Heart right ventricle (tissue), 16 donors: ENCODE results near the gene SUSD3. TPM values are rescaled to one million over a fixed set of nuclear protein-coding genes. Genes with fewer than 3 reads are reported as not detected.
A peak's percentile ranks its signal among the peaks of the same experiment; 100 is the strongest.

Experiments used
- ATAC-seq, 8 donors: fragments of 200-7000 bp; cut with Tn5 transposase; one replicate each; pipeline ENCODE4 v1.9.1; 2020; ENCODE audit warnings: mild to moderate bottlenecking in 8 of 8, moderate library complexity in 8 of 8, moderate number of reproducible peaks in 1 of 8
- DNase-seq, 2 donors: peaks; one replicate each; pipeline ENCODE4 v3.0.0-alpha.2; 2020
- H3K27ac ChIP-seq, 10 donors: fragments of 200-600 bp; sonication (generic) in 2 of 10; one replicate each; pipeline versions ENCODE4 v1.5.0 to v1.8.0; 2020 to 2022; ENCODE audit warnings: mild to moderate bottlenecking in 3 of 10
- H3K27me3 ChIP-seq, 7 donors: fragments of 200-600 bp; one replicate each; pipeline ENCODE4 v1.8.0; 2021 to 2022; ENCODE audit warnings: mild to moderate bottlenecking in 2 of 7
- H3K36me3 ChIP-seq, 9 donors: fragments of 200-600 bp; sonication (generic) in 1 of 9; one replicate each; pipeline versions ENCODE4 v1.5.0 to v1.8.0; 2020 to 2022; ENCODE audit warnings: mild to moderate bottlenecking in 2 of 9
- H3K4me1 ChIP-seq, 9 donors: fragments of 200-600 bp; sonication (generic) in 1 of 9; one replicate each; pipeline versions ENCODE4 v1.5.0 to v1.8.0; 2020 to 2022; ENCODE audit warnings: mild to moderate bottlenecking in 4 of 9
- H3K4me3 ChIP-seq, 10 donors: fragments of 200-600 bp; sonication (generic) in 2 of 10; one replicate each; pipeline versions ENCODE4 v1.5.0 to v1.8.0; 2020 to 2022; ENCODE audit warnings: mild to moderate bottlenecking in 7 of 10, moderate library complexity in 2 of 10
- H3K9me3 ChIP-seq, 11 donors: fragments of 200-600 bp in 10 of 11; sonication (generic) in 2 of 11; one replicate each; pipeline versions ENCODE4 v1.5.0 to v1.8.0; 2013 to 2022; ENCODE audit warnings: mild to moderate bottlenecking in 2 of 11, control low read depth in 1 of 11, moderate library complexity in 1 of 11
- CTCF ChIP-seq, 9 donors: fragments of 200-600 bp; sonication (generic) in 2 of 9; IDR thresholded peaks; one replicate each; pipeline versions ENCODE4 v1.5.0 to v1.8.0; 2021 to 2022; ENCODE audit warnings: antibody characterized with exemption in 9 of 9, mild to moderate bottlenecking in 5 of 9, moderate library complexity in 1 of 9
- WGBS, 2 donors: extraction: QIAGEN DNeasy Blood & Tissue Kit; methylation state at CpG; one replicate each; pipeline ENCODE4 v1.1.7; 2013; ENCODE audit warnings: inconsistent platforms in 1 of 2; 5-methylcytosine and 5-hydroxymethylcytosine counted together
- intact Hi-C, 10 donors: fragments of 100-400 bp; cut with DNase I; formaldehyde crosslinking; loops; one replicate each; pipeline versions ENCODE4 v1.11.1 to v1.14.2; 2022
- polyA plus RNA-seq, 2 donors: library from polyadenylated mRNA; stranded (reverse); fragments of 200-250 nt; gene quantifications; one replicate each; pipeline ENCODE4 v1.2.3, GENCODE V29; 2013
- total RNA-seq, 10 donors: library from RNA; stranded (reverse); fragmentation: NEBNext Ultra II Directional in 3 of 10; extraction: Animal tissue kit (Norgen Biotek cat#: 25700) in 3 of 10; gene quantifications; one replicate each; pipeline versions ENCODE4 v1.2.1 to v1.2.4, GENCODE V29; 2021 to 2023
- donor health status: Arrhythmogenic right ventricular cardiomyopathy.
- donor health status: ischemic (EF 13 %, LVEDD 7.1; RV severe dilation, severe dysfunction).
- donor health status: healthy with polysubstance abuse.
- donor health status: DM: no; HTN: yes; CAD: no.
- donor health status: DM: no; HTN: no; CAD: no.
- donor health status: ischemic (EF 25% LVEDD 6.9; RV normal size, moderate dysfunction).
- donor health status: ischemic (EF 25% LVEDD 5.7; RV mildly dilated, moderate dysfunction).
- donor health status: healthy.
- donor health status: DM: yes; HTN: yes; CAD: no.
- donor health status: Ischemic cardiomyopathy.
- donor health status: ischemic (EF 35%, LVEDD 5.7; RV mildly dilated, moderate dysfunction).
- donor health status: nonischemic (EF 11% LVEDD 7.7; RV severe dilation, severe dysfunction).
- donor health status: DM: yes; HTN: yes; CAD: no.
- donor health status: PGD.
- donor health status: ischemic (EF 29% LVEDD 5.4; RV normal size, mild dysfunction).
- donor health status: nonischemic (EF 23%, LVEDD 6.1; RV moderate dilation, normal function).

SUSD3 gene
- total and polyA plus RNA-seq, 12 donors: 0.40 to 2.1 (median 0.79) TPM; not detected in 1

- DNase-seq (no peak), ATAC-seq (peak in 6 of 8 donors; percentile 29 to 64 (median 51))
- H3K36me3 ChIP-seq: no peaks in the 10 kb centered on the region
- H3K27me3 ChIP-seq: no peaks in the 10 kb centered on the region
- intact Hi-C loops: no loop called here
- peaks cover 0 to 3% (median 0%) of the 10 kb centered on the region in 11 donors for H3K9me3 ChIP-seq
- H3K4me3 ChIP-seq: no peak overlapping the region
- no peak overlapping the region for H3K27ac ChIP-seq
- TF ChIP-seq CTCF (IDR thresholded peaks at IDR 0.05): no peak
- WGBS, 2 donors: 76 to 81% methylated on average over 7 of the region's 7 CpGs
- peaks cover 0 to 12% (median 4%) of the 10 kb centered on the region in 9 donors for H3K4me1 ChIP-seq
Measured at GRCh38 chr9:93071464-93071863, 13.0 kb downstream of the SUSD3 start.

- Histone ChIP-seq H3K27ac (no peak overlapping the region), H3K4me1 (peaks cover 0 to 12% (median 4%) of the 10 kb centered on the region in 9 donors), H3K9me3 (peaks cover 0 to 3% (median 0%) of the 10 kb centered on the region in 11 donors), H3K27me3 (no peaks in the 10 kb centered on the region), H3K4me3 (no peak overlapping the region), H3K36me3 (no peaks in the 10 kb centered on the region)
- no peak for DNase-seq
- intact Hi-C loops: no loop called here
- peak; percentile 20 to 89 (median 72) for ATAC-seq
- no peak for TF ChIP-seq CTCF (IDR thresholded peaks at IDR 0.05)
- 25 to 35% methylated on average over 5 of the region's 5 CpGs for WGBS, 2 donors
Measured at GRCh38 chr9:93072383-93072795, 13.9 kb downstream of the SUSD3 start.

- H3K27ac ChIP-seq: no peak overlapping the region
- H3K4me1 ChIP-seq: peaks cover 0 to 12% (median 4%) of the 10 kb centered on the region in 9 donors
- H3K4me3 ChIP-seq: no peak overlapping the region
- WGBS, 2 donors: 88 to 94% methylated on average over 12 of the region's 12 CpGs
- no peak for TF ChIP-seq CTCF (IDR thresholded peaks at IDR 0.05)
- peaks cover 0 to 8% (median 0%) of the 10 kb centered on the region in 9 donors for H3K36me3 ChIP-seq
- H3K27me3 ChIP-seq: no peaks in the 10 kb centered on the region
- intact Hi-C loops: no loop called here
- ATAC-seq (no peak), DNase-seq (no peak)
- H3K9me3 ChIP-seq: no peaks in the 10 kb centered on the region
Measured at GRCh38 chr9:93076101-93076791, 17.7 kb downstream of the SUSD3 start.

- no peak for ATAC-seq
- Histone ChIP-seq H3K27me3 (no peaks in the 10 kb centered on the region), H3K9me3 (no peaks in the 10 kb centered on the region), H3K4me3 (no peak overlapping the region), H3K4me1 (peaks cover 0 to 12% (median 4%) of the 10 kb centered on the region in 9 donors), H3K36me3 (peaks cover 0 to 8% (median 0%) of the 10 kb centered on the region in 9 donors), H3K27ac (no peak overlapping the region)
- no peak for TF ChIP-seq CTCF (IDR thresholded peaks at IDR 0.05)
- no peak for DNase-seq
- WGBS, 2 donors: 96 to 100% methylated on average over 2 of the region's 2 CpGs
- intact Hi-C loops: no loop called here
Measured at GRCh38 chr9:93076792-93077128, 18.3 kb downstream of the SUSD3 start.
